Stomach (tissue), 4 donors: ENCODE results near the gene KASH5.

Source experiments
- POLR2A ChIP-seq, 4 donors: fragments of 450-650 bp; IDR thresholded peaks; one replicate each; pipeline ENCODE4 v1.6.1; 2016; ENCODE audit warnings: antibody characterized with exemption in 4 of 4, control low read depth in 2 of 4, mild to moderate bottlenecking in 1 of 4, moderate library complexity in 1 of 4
- POLR2AphosphoS5 ChIP-seq, 3 donors: sonication (generic); formaldehyde crosslinking; IDR thresholded peaks; one replicate each; pipeline ENCODE4 v1.6.1; 2016; ENCODE audit warnings: antibody characterized with exemption in 3 of 3

GRCh38 chr19:49431330-49431749 lies 43.3 kb downstream of the KASH5 start:
- TF ChIP-seq POLR2A (IDR thresholded peaks at IDR 0.05) (no peak), POLR2AphosphoS5 (IDR thresholded peaks at IDR 0.05) (no peak)
